B cell (primary cell): ENCODE results near the gene ATL1.

Experiments used
- EZH2 ChIP-seq: IDR thresholded peaks from 2 replicates; pipeline ENCODE4 v1.6.1; 2012; ENCODE audit warnings: borderline replicate concordance, low read depth, mild to moderate bottlenecking, moderate library complexity, low read length; ENCODE audit not compliant: insufficient read depth, poor library complexity, severe bottlenecking
- TF ChIP-seq, protein P1 (sequence below): fragments of 200-600 bp; IDR thresholded peaks from one replicate; pipeline ENCODE4 v1.8.0; 2022; ENCODE audit warnings: antibody characterized with exemption, mild to moderate bottlenecking

DNA sequence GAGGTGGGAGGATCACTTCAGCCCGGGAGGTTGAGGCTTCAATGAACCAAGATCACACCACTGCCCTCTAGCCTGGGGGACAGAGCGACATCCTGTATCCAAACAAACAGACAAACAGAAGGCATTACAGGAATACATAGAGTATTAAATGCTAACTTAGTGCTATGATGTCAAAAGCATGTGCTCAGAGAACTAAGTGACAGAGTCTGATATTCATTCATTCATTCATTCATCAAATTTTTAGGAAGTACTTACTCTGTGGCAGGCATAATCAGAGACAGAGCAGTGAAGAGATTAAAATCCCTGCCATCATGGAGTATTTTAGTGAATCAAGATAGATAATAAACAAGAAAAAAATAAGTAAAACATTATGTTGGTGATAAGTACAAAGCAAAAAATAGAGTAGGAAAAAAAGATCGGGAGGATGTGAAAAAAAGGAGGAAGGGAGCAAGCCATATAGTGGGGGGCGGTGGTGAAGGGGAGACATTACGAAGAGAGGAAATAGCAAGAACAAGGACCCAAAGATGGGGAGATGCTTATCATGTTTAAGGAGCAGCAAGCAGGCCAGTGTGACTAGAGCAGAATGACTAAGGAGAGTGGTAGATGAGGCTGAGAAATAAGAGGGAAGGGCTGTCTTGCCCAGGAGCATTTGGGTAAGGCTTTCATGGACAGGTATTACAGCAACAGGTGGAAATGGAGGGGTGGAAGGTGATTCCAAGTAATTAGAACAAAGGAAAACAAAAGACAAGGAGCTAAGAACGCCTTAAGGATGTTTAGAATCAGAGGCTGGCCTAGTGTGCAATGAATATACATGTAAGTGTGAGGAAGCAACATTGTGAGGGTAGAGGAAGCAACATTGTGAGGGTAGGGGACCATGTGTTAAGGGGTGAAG is 30.4 kb upstream of the ATL1 start:
- TF ChIP-seq, protein P1, sequence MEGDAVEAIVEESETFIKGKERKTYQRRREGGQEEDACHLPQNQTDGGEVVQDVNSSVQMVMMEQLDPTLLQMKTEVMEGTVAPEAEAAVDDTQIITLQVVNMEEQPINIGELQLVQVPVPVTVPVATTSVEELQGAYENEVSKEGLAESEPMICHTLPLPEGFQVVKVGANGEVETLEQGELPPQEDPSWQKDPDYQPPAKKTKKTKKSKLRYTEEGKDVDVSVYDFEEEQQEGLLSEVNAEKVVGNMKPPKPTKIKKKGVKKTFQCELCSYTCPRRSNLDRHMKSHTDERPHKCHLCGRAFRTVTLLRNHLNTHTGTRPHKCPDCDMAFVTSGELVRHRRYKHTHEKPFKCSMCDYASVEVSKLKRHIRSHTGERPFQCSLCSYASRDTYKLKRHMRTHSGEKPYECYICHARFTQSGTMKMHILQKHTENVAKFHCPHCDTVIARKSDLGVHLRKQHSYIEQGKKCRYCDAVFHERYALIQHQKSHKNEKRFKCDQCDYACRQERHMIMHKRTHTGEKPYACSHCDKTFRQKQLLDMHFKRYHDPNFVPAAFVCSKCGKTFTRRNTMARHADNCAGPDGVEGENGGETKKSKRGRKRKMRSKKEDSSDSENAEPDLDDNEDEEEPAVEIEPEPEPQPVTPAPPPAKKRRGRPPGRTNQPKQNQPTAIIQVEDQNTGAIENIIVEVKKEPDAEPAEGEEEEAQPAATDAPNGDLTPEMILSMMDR: no peak
- TF ChIP-seq EZH2: no peak
